Hematopoietic multipotent progenitor cell (in vitro differentiated cells): ENCODE results near the gene RSKR. TPM values are rescaled to one million over a fixed set of nuclear protein-coding genes. Genes with fewer than 3 reads are reported as not detected.
"Not testable (repeated sequence)": the region's sequence is repeated elsewhere in the genome, so short reads cannot be mapped to it uniquely, and the experiment has no call there.

Source experiments
- DNase-seq, 3 donors: peaks; one replicate each; pipeline ENCODE4 v3.0.0-alpha.2; 2011 to 2015; ENCODE audit warnings: low read depth in 2 of 3, low spot score in 2 of 3
- total RNA-seq: library from RNA; depleted of rRNA; stranded (reverse); fragments of >200 nt; gene quantifications from one replicate; pipeline ENCODE4 v1.2.3, GENCODE V29; 2012

RSKR gene
- total RNA-seq, 1 donor = 8.1 TPM

- DNase-seq = no peak
These were observed 9.7 kb upstream of the RSKR start for GRCh38 chr17:28623696-28624095.

GRCh38 chr17:28622186-28622585, 8.2 kb upstream of the RSKR start:
- no peak for DNase-seq

GRCh38 chr17:28620010-28620409, 6.0 kb upstream of the RSKR start:
- DNase-seq = no peak

- no peak for DNase-seq
These were observed 4.5 kb upstream of the RSKR start for GRCh38 chr17:28618464-28618863.

GRCh38 chr17:28616281-28616680, 2.3 kb upstream of the RSKR start:
- DNase-seq = no peak

- no peak for DNase-seq
These were observed 1.4 kb upstream of the RSKR start for GRCh38 chr17:28615260-28615940.

GRCh38 chr17:28612936-28613872, 781 bp downstream of the RSKR start:
- DNase-seq = peak in 1 of 3 donors; percentile 56

GRCh38 chr17:28612531-28612930, 1.5 kb downstream of the RSKR start:
- peak in 1 of 3 donors; percentile 23 for DNase-seq

GRCh38 chr17:28610376-28610775, 3.6 kb downstream of the RSKR start:
- DNase-seq = no peak

GRCh38 chr17:28604031-28604430, 10.0 kb downstream of the RSKR start:
- not testable (repeated sequence) for DNase-seq

- peak; percentile 58 to 77 (median 72) for DNase-seq
These were observed 14.4 kb downstream of the RSKR start for GRCh38 chr17:28599311-28600184.

GRCh38 chr17:28598799-28599310, 15.1 kb downstream of the RSKR start, which contains the start of gene SPAG5:
Gene SPAG5 (minus strand): TSS chr17:28599025. CDS start chr17:28598946, 79 bp downstream.
- peak; percentile 89 to 95 (median 91) for DNase-seq

- no peak for DNase-seq
These were observed 15.6 kb downstream of the RSKR start for GRCh38 chr17:28598389-28598788.

- DNase-seq = no peak
These were observed 16.2 kb downstream of the RSKR start for GRCh38 chr17:28597606-28598383.

GRCh38 chr17:28592260-28592659, 21.7 kb downstream of the RSKR start:
- no peak for DNase-seq

- peak in 1 of 3 donors; percentile 52 for DNase-seq
These were observed 28.1 kb downstream of the RSKR start for GRCh38 chr17:28585851-28586250.

- no peak for DNase-seq
These were observed 29.6 kb downstream of the RSKR start for GRCh38 chr17:28584434-28584833.

- DNase-seq = no peak
These were observed 31.5 kb downstream of the RSKR start for GRCh38 chr17:28582513-28582912.

- no peak for DNase-seq
These were observed 33.0 kb downstream of the RSKR start for GRCh38 chr17:28580959-28581358.

GRCh38 chr17:28579526-28579925, 34.5 kb downstream of the RSKR start:
- no peak for DNase-seq
